GM20000 (cell line): Measurements from ENCODE around the gene MOCS1.

Experiments
- DNase-seq: peaks from one replicate; pipeline ENCODE4 v3.0.0; 2012; ENCODE audit warnings: low spot score
- TF ChIP-seq, protein P1 (sequence below): IDR thresholded peaks from 2 replicates; pipeline ENCODE4 v1.5.1; 2012; ENCODE audit warnings: mild to moderate bottlenecking, control low read depth; ENCODE audit errors: extremely low read depth, missing control alignments

MOCS1 gene

DNA sequence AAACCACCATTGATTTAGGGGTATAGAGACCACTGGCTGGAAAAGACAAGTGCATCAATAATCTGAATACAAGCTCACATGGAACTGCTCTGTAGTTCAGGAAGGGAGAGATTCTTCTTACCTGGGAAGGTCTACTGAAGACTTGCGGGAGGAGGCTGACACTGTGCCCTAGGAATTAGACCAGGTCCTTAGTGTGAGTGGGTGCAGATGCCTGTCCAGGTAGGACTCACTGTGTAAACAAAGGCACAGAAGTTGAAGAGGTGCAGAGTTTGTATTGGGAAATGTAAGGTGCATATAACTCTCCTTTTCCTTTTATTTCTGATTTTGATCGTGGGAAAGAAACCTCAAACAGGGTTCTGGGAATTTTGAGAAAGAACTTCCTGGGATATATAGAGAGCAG lies 75.2 kb downstream of the MOCS1 start:
- no peak for DNase-seq

DNA sequence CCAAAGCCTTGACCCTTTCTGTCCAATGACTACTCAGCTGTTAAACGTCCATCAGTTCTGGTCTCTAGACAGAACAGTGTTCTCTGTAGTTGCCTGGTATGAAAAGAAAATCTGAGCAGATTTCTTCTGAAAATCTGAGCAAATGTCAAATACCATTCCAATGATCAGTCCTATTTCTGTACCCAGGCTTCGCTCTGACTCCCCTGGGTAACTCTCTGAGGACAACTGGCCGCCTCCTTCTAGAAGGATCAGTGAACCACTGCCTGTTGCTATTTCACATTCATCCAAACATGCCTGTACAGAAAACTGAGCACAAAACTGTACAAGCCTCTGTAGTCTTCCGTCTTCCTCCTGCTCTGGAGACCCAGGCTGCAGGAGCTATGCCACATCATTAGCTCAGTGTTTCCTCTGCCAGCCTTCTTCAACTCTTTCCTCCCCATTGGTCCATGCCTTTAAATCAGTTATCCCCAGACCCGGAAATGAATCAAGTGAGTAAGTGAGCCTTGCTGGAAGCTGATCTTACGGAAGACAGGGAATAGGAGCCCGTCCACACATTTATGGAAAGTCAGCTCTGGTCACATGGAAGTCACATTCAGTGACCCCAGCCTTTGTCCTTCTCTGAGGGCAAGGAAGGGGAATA lies 78.8 kb downstream of the MOCS1 start:
- no peak for DNase-seq
- TF ChIP-seq, protein P1, sequence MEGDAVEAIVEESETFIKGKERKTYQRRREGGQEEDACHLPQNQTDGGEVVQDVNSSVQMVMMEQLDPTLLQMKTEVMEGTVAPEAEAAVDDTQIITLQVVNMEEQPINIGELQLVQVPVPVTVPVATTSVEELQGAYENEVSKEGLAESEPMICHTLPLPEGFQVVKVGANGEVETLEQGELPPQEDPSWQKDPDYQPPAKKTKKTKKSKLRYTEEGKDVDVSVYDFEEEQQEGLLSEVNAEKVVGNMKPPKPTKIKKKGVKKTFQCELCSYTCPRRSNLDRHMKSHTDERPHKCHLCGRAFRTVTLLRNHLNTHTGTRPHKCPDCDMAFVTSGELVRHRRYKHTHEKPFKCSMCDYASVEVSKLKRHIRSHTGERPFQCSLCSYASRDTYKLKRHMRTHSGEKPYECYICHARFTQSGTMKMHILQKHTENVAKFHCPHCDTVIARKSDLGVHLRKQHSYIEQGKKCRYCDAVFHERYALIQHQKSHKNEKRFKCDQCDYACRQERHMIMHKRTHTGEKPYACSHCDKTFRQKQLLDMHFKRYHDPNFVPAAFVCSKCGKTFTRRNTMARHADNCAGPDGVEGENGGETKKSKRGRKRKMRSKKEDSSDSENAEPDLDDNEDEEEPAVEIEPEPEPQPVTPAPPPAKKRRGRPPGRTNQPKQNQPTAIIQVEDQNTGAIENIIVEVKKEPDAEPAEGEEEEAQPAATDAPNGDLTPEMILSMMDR = no peak

More for the DNA sequence above, 75.2 kb downstream of the MOCS1 start:
- TF ChIP-seq, protein P1 = no peak
